GM18520 (cell line): ENCODE data around the gene HLA-E.
"Not testable (repeated sequence)": the region's sequence is repeated elsewhere in the genome, so short reads cannot be mapped to it uniquely, and the experiment has no call there.

Source experiments
- ATAC-seq: cut with Tn5 transposase; IDR thresholded peaks from one replicate; pipeline ENCODE4 v1.9.1; 2021; ENCODE audit not compliant: unreplicated experiment

HLA-E gene

DNA sequence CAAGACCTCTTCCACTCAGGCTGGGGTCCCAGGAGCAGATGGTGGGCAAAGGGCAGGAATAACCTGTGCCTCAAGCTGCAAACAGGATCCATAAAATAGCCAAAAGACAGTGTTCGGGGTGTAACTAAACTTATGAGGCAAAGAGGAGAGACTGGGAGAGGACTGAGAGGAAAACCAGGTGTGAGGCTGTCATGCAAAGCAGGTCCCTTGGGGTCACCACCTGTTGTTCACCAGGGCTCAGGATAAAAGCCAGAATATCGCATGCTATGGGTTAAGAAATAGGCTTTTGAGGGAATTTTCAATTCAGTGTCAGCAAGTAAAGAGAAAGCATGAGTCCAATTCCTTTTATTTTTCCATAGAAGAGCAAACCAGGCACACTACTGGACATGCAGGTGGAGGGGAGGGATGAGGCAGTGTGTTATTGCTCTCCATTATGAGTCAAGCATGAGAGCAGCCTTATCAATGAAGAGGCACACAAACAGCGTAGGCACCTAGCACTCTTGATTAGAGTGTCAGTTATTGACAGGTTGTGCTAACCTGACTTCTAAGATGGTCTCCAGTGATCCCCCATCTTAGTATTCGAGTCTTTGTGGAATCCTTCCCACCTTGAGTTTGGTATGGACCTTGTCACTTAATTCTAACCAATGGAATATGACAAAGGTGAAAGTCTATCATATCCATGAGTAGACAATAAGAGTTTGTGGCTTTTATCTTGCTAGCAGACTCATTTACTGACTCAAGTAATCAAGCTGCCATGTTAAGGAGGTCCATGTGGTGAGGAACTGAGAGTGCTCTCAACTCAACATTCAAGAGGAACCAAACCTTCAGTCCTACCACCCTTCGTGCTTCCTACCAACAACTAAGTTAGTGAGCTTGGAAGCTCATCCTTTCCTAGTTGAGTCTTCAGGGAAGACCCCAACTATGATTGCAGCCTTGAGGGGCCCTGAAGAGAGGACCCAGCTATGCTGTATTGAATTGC lies 18.8 kb downstream of the HLA-E start:
- ATAC-seq = no peak

DNA sequence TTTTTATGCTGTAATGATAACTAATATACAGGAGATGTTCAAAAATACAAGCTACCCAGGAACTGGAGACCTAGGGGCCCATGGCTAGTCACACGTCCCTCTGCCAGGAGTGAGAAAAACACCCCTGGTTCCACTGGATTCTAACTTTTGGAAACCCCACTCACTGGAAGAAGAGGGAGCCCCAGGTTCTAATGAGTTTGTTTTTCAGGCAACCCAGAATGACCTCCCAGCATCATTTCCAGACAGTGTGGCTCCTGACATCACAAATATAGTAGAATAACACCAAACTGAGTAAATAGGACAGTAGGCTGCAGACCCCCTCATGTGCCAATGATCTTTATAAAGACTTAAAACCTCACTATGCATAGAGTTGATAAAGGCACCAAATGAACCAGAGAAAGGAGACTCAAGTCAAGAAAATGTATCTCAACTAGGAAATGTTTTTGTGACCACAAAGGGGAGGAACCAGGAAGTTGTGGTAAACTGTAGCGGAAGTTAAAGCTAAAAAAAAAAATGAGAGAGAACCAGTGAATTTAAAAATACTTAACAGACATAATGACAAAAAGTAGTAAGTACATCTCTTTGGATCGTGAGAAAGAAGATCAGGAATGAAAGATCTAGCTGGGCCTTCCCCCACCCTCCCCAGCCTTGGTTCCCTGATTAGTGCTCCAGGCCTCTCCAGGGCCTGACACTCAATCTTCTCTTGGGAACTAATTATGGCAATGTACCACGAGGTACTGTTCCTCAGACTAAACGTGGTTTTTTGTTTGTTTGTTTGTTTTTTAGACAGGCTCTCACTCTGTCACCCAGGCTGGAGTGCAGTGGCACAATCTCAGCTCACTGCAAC lies 19.8 kb downstream of the HLA-E start:
- ATAC-seq = no peak

DNA sequence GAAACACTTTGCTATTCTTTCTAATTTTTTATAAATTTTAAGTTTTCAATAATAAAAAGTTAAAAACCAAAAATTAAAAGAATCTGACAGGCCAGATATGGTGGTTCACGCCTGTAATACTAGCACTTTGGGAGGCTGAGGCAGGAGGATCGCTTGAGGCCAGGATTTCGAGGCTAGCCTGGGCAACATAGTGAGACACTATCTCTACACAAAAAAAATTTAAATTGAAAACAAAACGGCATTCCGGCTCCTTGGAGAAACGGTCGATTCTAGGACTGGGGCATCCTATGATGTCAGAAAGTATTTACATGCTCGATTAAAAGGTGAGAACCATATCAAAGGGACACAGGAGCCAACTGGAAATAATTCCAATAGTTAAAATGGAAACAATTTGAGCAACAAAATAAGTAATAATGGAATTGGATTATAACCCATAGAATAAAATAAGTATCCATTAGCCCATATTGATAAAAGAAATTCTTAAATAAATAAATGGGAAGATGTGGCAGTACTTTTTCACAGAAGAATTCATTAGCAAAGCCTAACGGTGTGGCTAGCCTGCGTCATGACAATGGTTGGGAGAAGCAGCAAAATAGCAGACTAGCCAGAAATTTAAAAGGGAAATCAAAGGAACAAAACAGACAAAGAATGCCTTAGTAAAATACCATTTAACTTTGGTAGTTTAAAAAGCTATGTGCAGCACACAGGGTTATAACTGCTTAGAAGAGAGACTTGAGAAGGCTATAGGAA lies 21.3 kb downstream of the HLA-E start:
- ATAC-seq = no peak

DNA sequence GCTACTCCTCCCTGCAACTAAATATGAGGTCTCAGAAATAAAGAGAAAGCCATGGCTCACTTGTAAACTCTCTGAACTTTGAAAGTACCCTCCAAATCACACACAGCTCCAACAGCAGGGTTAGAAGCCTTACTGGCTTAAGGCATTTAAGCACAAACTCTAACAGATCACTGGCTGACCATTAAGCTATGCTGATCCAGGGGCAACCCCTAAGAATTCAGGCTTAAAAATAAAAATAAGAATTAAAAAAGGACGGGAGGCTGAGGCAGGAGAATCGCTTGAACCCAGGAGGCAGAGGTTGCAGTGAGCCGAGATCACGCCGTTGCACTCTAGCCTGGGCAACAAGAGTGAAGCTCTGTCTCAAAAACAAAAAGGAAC lies 21.8 kb downstream of the HLA-E start:
- no peak for ATAC-seq

DNA sequence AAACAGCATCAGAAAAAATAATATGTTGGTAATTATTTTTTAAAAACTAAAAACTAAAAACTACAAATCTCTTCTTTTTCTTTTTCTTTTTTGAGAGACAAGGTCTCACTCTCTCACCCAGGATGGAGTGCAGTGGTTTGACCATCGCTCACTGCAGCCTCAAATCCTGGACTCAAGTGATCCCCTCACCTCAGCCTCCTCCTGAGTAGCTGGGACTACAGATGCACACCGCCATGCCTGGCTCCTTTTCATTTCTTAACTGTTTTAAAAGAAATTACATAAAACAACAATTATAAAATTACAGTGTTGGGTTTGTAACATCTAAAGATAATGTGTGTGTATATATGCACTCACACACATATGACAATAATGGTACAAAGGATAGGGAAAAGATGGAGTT lies 24.1 kb downstream of the HLA-E start:
- ATAC-seq = no peak

DNA sequence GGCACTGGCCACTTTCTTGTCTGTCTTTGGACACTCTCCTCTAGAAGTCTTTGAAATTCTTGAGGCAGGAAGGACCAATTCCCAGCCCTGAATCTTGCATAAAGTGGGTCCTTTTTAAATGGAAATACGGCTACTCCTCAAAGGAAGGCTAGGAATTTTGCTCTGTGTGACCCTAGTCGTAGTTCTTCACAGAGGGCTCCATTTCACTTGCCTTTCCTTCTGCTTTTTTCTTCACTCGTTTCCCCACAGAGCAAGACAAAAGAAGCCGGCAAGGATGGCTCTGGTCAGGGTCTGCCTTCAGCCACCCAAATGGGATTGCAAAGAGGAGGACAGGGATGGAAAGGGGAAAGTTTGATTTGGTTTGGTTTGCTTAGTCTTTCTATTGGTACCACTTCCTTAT lies 25.8 kb downstream of the HLA-E start:
- no peak for ATAC-seq

DNA sequence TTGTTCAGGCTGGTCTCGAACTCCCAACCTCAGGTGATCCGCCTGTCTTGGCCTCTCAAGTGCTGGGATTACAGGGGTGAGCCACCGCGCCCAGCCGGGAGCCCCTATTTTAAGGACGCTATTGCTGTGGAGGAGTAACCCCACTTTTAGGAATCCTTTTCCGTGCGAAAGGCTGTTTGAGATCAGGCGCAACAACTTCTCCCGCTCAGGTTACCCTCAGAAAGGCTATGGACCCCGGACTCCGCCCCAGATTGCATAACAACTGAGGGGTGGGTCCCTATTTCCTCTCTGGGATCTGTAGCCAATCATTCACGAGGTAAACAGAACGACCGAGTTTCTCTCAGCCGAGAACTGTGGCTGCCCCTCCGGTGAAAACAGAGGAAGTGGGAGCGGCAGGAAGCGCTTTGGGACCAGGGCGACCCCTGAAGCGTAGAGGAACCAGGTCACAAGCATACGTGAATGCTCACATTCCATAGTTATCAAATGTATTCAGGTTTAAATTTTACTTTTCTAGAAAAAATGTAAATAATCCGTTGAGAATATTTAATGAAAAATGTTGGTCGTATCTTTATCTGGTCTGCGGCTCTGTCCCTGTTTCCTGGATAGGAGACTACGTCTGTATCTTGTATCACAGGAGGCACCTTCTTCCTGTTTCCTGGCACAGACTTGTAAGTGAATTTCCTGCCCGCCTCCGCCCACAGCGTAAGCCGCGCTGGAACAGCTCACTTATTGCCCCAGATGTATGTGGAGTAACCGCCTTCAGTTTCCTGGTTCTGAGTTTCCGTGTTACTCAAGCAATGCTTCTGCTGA lies 26.8 kb downstream of the HLA-E start:
- ATAC-seq = no peak

DNA sequence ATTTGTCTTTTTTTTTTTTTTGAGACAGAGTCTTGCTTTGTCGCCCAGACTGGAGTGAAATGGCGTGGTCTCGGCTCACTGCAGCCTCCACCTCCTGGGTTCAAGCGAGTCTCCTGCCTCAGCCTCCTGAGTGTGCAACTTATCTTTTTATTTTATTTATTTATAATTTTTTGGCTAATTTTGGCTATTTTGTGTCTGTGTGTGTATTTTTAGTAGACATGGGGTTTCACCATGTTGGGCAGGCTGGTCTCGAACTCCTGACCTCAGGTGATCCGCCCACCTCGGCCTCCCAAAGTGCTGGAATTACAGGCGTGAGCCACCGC lies 27.4 kb downstream of the HLA-E start:
- ATAC-seq = not testable (repeated sequence)

DNA sequence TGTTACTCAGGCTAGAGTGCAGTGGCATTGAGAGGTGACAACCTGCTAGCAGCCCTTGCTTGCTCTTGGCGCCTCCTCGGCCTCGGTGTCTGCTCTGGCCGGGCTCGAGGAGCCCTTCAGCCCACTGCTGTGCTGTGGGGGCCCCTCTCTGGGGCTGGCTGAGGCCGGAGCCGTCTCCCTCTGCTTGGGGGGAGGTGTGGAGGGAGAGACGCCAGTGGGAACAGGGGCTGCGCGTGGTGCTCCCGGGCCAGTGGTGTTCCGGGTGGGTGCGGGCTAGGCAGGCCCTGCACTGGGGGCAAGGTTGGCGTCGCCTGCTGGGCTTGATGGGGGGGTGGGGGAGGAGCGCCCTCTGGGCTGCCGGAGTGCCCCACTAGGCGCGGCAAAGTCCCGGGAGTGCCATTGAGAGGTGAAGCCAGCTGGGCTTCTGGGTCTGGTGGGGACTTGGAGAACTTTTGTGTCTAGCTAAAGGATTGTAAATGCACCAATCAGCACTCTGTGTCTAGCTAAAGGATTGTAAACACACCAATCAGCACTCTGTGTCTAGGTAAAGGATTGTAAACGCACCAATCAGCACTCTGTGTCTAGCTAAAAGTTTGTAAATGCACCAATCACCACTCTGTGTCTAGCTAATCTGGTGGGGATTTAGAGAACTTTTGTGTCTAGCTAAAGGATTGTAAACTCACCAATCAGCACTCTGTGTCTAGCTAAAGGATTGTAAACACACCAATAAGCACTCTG lies 28.6 kb downstream of the HLA-E start:
- not testable (repeated sequence) for ATAC-seq

DNA sequence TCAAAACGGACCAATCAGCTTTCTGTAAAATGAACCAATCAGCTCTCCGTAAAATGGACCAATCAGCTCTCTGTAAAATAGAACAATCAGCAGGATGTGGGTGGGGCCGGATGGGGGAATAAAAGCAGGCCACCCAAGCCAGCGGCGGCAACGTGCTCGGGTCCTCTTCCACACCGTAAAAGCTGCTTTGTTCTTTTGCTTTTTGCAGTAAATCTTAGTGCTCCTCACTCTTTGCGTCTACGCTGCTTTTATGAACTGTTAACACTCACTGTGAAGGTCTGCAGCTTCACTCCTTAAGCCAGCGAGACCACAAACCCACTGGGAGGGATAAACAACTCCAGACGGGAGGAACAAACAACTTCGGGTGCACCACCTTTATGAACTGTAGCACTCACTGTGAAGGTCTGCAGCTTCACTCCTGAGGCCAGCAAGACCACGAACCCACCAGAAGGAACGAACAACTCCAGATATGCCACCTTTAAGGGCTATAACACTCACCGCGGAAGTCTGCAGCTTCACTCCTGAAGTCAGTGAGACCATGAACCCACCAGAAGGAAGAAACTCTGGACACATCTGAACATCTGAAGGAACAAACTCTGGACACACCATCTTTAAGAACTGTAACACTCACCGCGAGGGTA lies 29.3 kb downstream of the HLA-E start:
- not testable (repeated sequence) for ATAC-seq

DNA sequence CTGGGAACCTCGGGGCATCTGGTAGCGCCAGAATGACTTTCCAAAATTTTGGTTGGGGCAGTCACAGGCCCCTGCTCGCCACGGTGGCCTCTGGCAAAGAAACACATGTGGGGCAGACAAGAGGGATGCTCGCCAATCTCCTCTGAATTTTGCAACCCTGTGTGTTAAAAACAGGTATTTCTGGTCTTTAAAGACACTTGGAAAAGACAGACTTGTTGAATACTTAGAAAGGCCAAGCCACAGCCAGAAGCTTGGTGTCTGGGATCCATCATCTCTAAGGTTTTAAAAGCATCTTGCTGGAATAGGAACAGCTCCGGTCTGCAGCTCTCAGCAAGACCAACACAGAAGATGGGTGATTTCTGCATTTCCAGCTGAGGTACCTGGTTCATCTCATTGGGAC lies 31.2 kb downstream of the HLA-E start:
- ATAC-seq = no peak

DNA sequence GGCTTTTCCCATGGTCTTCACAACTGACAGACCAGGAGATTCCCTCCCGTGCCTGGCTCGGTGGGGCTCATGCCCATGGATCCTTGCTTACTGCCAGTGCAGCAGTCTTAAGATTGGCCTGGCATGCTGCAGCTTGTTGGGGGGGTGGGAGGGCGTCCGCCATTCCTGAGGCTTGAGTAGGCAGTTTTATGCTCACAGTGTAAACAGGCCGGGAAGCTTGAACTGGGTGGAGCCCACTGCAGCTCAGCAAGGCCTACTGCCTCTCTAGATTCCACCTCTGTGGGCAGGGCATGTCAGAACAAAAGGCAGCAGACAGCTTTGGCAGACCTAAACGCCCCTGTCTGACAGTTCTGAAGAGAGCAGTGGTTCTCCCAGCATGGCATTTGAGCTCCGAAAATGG lies 31.8 kb downstream of the HLA-E start:
- not testable (repeated sequence) for ATAC-seq

DNA sequence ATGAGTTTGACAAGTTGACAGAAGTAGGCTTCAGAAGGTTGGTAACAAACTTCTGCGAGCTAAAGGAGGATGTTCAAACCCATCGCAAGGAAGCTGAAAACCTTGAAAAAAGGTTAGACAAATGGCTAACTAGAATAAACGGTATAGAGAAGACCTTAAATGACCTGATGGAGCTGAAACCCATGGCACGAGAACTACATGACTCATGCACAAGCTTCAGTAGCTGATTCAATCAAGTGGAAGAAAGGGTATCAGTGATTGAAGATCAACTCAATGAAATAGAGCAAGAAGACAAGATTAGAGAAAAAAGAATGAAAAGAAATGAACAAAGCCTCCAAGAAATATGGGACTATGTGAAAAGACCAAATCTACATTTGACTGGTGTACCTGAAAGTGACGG lies 32.6 kb downstream of the HLA-E start:
- ATAC-seq = not testable (repeated sequence)

DNA sequence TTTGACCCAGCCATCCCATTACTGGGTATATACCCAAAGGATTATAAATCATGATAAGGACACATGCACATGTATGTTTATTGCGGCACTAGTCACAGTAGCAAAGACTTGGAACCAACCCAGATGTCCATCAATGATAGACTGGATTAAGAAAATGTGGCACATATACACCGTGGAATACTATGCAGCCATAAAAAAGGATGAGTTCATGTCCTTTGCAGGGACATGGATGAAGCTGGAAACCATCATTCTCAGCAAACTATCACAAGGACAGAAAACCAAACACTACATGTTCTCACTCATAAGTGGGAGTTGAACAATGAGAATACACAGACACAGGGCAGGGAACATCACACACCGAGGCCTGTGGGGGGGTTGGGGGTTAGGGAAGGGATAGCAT lies 37.1 kb downstream of the HLA-E start:
- ATAC-seq = not testable (repeated sequence)

DNA sequence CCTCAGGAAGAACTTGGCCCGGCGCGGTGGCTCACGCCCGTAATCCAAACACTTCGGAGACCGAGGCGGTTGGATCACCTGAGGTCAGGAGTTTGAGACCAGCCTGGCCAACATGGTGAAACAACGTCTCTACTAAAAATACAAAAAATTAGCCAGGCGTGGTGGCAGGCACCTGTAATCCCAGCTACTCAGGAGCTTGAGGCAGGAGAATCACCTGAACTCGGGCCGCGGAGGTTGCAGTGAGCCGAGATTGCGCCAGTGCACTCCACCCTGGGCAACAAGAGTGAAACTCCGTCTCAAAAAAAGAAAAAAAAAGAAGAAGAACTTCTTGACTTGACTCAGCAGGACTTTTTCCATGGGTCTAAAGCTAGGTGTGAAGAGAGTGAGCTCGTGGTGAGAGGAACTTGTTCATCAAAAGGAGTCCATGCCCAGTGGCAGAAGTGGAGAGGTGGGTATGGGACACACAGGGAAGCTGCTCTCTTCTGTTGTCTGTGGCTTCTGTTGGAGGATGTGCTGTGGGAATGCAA lies 40.1 kb downstream of the HLA-E start:
- peak; percentile 32 for ATAC-seq

DNA sequence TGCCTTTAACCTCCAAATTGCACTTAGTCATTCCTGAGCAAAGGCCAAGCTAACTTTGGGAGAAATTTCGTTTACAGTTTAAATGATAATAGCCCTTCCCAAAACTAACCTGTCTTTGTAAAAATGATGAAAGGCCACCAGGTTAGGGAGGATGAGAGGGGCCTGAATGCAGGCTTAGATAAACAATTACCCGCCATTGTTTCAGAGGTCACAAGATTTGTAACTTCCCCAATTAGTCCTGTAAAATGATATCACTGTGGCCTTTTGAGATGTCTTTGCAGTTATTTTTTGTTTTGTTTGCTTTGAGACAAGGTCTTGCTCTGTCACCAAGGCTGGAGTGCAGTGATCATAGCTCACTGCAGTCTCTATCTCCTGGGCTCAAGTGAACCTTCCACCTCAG lies 40.7 kb downstream of the HLA-E start:
- ATAC-seq = no peak

DNA sequence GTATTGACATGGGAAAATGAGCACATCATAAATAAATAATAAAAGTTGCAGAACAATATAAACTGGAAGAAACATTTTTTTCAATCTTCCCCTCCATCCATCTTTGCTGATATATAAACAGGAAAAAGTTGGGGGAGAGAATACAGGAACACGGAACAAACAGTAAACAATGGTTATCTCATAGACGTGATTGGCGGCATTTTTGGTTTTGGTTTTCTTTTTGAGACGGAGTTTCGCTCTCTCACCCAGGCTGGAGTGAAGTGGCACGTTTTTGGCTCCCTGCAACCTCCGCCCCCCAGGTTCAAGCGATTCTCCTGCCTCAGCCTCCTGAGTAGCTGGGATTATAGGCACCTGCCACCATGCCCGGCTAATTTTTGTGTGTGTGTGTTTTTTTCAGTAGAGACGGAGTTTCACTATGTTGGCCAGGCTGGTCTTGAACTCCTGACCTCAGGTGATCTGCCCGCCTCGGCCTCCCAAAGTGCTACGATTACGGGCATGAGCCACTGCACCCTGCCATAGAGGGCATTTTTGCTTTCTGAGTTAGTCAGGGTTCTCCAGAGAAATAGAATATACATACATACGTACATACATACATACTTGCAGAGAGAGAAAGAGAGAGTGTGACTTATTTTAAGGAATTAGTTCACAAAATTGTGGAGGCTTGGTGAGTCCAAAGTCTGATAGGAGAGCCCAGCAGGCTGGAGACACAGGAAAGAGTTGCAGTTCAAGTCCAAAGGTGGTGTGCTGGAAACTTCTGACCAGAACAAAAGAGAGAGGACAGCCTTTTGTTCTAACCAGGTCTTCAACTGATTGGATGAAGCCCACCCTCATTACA lies 44.4 kb downstream of the HLA-E start:
- ATAC-seq = no peak

DNA sequence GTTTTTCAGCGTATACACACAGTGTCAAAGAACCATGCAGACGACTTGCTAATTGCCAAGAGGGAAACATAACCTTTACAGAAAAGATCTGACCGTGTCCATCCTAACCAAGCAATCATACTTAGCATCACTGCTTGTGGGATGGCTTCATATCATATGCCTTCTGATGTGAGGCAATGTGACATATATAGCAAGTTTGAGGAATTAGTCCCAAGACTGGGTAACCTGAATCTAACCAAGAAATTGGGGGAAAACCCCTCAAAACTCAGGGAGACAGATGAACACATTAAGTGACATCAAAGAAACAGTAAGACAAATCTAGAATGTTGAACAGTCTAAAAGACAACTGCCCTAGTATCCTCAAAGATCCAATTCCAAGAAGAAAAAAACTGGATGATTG lies 48.6 kb downstream of the HLA-E start:
- ATAC-seq = no peak
